ENCODE measurements around the gene ZNF365.

ZNF365 gene

GRCh38 chr10:62332406-62332805 is 41.8 kb upstream of the ZNF365 start:
- TF ChIP-seq REST (IDR thresholded peaks at IDR 0.05; ENCODE audit: insufficient read depth in 1 of 2, low read depth in 2 of 2, low read length in 2 of 2), result no peak

GRCh38 chr10:62333135-62333889 is 40.9 kb upstream of the ZNF365 start:
- no peak for TF ChIP-seq SIN3A (IDR thresholded peaks at IDR 0.05; ENCODE audit: borderline replicate concordance, insufficient read depth, low read length)
- TF ChIP-seq TAF1 (IDR thresholded peaks at IDR 0.05; ENCODE audit: borderline replicate concordance, insufficient read depth, low read length), result no peak
- no peak for TF ChIP-seq REST (IDR thresholded peaks at IDR 0.05; ENCODE audit: insufficient read depth in 1 of 2, low read depth in 2 of 2, low read length in 2 of 2)
- no peak for TF ChIP-seq POLR2AphosphoS5 (IDR thresholded peaks at IDR 0.05; ENCODE audit: low read depth, low read length)
- no peak for TF ChIP-seq FOXP2 (optimal IDR thresholded peaks at IDR 0.05; ENCODE audit: borderline replicate concordance, extremely low read depth, extremely low read length, insufficient read depth)

- no peak for TF ChIP-seq SIN3A (IDR thresholded peaks at IDR 0.05; ENCODE audit: borderline replicate concordance, insufficient read depth, low read length)
- TF ChIP-seq POLR2AphosphoS5 (IDR thresholded peaks at IDR 0.05; ENCODE audit: low read depth, low read length), result no peak
- no peak for TF ChIP-seq FOXP2 (optimal IDR thresholded peaks at IDR 0.05; ENCODE audit: borderline replicate concordance, extremely low read depth, extremely low read length, insufficient read depth)
- TF ChIP-seq REST (IDR thresholded peaks at IDR 0.05; ENCODE audit: insufficient read depth in 1 of 2, low read depth in 2 of 2, low read length in 2 of 2), result no peak
- no peak for TF ChIP-seq TAF1 (IDR thresholded peaks at IDR 0.05; ENCODE audit: borderline replicate concordance, insufficient read depth, low read length)
These were observed 40.0 kb upstream of the ZNF365 start for GRCh38 chr10:62333988-62334682.

GRCh38 chr10:62335326-62335725 is 38.8 kb upstream of the ZNF365 start:
- TF ChIP-seq POLR2AphosphoS5 (IDR thresholded peaks at IDR 0.05; ENCODE audit: low read depth, low read length), result no peak
- TF ChIP-seq FOXP2 (optimal IDR thresholded peaks at IDR 0.05; ENCODE audit: borderline replicate concordance, extremely low read depth, extremely low read length, insufficient read depth), result no peak
- no peak for TF ChIP-seq REST (IDR thresholded peaks at IDR 0.05; ENCODE audit: insufficient read depth in 1 of 2, low read depth in 2 of 2, low read length in 2 of 2)
- no peak for TF ChIP-seq SIN3A (IDR thresholded peaks at IDR 0.05; ENCODE audit: borderline replicate concordance, insufficient read depth, low read length)
- TF ChIP-seq TAF1 (IDR thresholded peaks at IDR 0.05; ENCODE audit: borderline replicate concordance, insufficient read depth, low read length), result no peak
